ENCODE data around the gene TPRA1. TPM values are rescaled to one million over a fixed set of nuclear protein-coding genes. Genes with fewer than 3 reads are reported as not detected.
"Not testable (repeated sequence)": the region's sequence is repeated elsewhere in the genome, so short reads cannot be mapped to it uniquely, and the experiment has no call there.

The TPRA1 gene
- total and polyA plus RNA-seq, 12 donors = 13.5 to 65.6 (median 46.4) TPM

GRCh38 chr3:127532561-127533203 is 57.9 kb downstream of the TPRA1 start:
- no peaks in the 10 kb centered on the region for H3K36me3 ChIP-seq (replicated peaks in 1 of 2)
- H3K27me3 ChIP-seq = no peaks in the 10 kb centered on the region
- H3K27ac ChIP-seq = no peak overlapping the region
- H3K4me1 ChIP-seq (replicated peaks in 1 of 2) = no peaks in the 10 kb centered on the region
- 66 to 87% (median 81%) methylated on average over 4 to 7 of the region's 7 CpGs for WGBS, 4 donors
- H3K9me3 ChIP-seq (replicated peaks in 1 of 3) = no peaks in the 10 kb centered on the region
- no peak overlapping the region for H3K4me3 ChIP-seq
- DNase-seq = peak in 1 of 7 donors; percentile 38
- TF ChIP-seq POLR2A (IDR thresholded peaks at IDR 0.05) = no peak
- TF ChIP-seq, protein P1, sequence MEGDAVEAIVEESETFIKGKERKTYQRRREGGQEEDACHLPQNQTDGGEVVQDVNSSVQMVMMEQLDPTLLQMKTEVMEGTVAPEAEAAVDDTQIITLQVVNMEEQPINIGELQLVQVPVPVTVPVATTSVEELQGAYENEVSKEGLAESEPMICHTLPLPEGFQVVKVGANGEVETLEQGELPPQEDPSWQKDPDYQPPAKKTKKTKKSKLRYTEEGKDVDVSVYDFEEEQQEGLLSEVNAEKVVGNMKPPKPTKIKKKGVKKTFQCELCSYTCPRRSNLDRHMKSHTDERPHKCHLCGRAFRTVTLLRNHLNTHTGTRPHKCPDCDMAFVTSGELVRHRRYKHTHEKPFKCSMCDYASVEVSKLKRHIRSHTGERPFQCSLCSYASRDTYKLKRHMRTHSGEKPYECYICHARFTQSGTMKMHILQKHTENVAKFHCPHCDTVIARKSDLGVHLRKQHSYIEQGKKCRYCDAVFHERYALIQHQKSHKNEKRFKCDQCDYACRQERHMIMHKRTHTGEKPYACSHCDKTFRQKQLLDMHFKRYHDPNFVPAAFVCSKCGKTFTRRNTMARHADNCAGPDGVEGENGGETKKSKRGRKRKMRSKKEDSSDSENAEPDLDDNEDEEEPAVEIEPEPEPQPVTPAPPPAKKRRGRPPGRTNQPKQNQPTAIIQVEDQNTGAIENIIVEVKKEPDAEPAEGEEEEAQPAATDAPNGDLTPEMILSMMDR (IDR thresholded peaks at IDR 0.05) = no peak
- intact Hi-C loops (cut with DNase I) = no loop called here

- Histone ChIP-seq H3K4me3 (no peak overlapping the region), H3K36me3 (replicated peaks in 1 of 2) (no peaks in the 10 kb centered on the region), H3K4me1 (replicated peaks in 1 of 2) (no peaks in the 10 kb centered on the region), H3K27ac (no peak overlapping the region), H3K27me3 (no peaks in the 10 kb centered on the region), H3K9me3 (replicated peaks in 1 of 3) (no peaks in the 10 kb centered on the region)
- TF ChIP-seq POLR2A (IDR thresholded peaks at IDR 0.05) = no peak
- TF ChIP-seq, protein P1 (IDR thresholded peaks at IDR 0.05) = no peak
- 88 to 100% (median 95%) methylated on average over 1 to 2 of the region's 2 CpGs for WGBS, 4 donors
- no peak for DNase-seq
- intact Hi-C loops (cut with DNase I) = no loop called here
Measured at GRCh38 chr3:127531821-127532220, 58.7 kb downstream of the TPRA1 start.

DNA sequence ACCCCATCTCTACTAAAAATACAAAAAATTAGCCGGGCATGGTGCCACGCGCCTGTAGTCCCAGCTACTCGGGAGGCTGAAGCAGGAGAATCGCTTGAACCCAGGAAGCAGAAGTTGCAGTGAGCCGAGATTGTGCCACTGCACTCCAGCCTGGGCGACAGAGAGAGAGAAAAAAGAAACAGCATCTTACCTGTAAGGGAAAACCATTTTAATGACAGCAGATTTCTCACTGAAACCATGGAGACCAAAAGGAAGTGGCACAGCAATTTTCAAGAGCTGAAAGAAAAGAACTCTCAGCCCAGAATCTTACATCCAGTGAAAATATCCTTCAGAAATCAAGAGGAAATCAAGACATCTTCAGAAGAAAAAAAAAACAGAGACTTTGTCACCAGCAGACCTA is 59.7 kb downstream of the TPRA1 start:
- H3K36me3 ChIP-seq (replicated peaks in 1 of 2); DNase-seq; H3K27me3 ChIP-seq; H3K4me1 ChIP-seq (replicated peaks in 1 of 2); intact Hi-C loops (cut with DNase I); H3K27ac ChIP-seq; H3K9me3 ChIP-seq (replicated peaks in 1 of 3); H3K4me3 ChIP-seq: not testable (repeated sequence)
- 90 to 96% (median 91%) methylated on average over 7 of the region's 7 CpGs for WGBS, 4 donors

DNA sequence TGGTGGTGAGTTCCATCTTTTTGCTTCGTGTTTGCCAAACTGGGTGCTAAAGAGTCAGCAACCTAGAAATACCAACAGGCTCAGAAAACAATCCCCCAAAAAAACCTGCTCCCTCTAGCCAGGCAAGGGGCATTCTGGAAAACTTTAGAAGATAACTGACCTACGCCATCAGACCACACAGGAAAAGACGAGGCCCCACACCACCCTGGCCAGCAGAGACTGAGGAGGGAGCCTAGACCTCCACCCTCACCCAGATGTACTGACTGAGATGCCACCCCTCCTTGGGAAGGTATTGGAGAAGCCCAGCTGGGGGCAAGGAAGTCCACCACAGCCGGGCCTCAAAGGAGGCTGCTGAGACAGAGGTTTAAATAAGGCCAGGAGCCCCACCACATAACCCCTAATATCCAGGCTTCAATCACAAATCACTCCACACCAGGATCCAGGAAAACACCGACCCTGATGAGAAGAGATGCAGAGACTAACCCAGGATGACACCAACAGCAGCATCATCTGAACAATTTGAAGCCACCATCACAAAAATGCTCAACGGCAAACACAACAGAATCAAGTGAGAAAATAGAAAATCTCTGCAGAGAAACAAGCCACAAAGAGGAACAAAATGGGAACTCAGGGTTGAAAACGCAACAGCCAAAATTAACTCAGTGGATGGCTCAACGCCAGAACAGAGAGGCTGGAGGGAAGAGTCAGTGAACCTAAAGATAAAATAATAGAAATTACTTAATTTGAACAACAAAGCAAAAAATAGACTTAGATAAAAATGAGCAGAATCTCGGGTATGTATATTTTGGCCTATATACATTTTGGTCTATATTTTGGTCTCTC is 61.0 kb downstream of the TPRA1 start:
- WGBS, 4 donors = 75 to 80% (median 78%) methylated on average over 9 of the region's 9 CpGs
- intact Hi-C loops (cut with DNase I) = no loop called here
- no peak overlapping the region for H3K4me3 ChIP-seq

More for the DNA sequence above, 61.0 kb downstream of the TPRA1 start:
- no peak overlapping the region for H3K27ac ChIP-seq
- H3K4me1 ChIP-seq (replicated peaks in 1 of 2) = no peaks in the 10 kb centered on the region
- no peaks in the 10 kb centered on the region for H3K36me3 ChIP-seq (replicated peaks in 1 of 2)
- TF ChIP-seq POLR2A (IDR thresholded peaks at IDR 0.05) = no peak
- TF ChIP-seq, protein P1 (IDR thresholded peaks at IDR 0.05) = no peak
- no peaks in the 10 kb centered on the region for H3K27me3 ChIP-seq
- no peak for DNase-seq
- H3K9me3 ChIP-seq (replicated peaks in 1 of 3) = no peaks in the 10 kb centered on the region

Measured in adrenal gland (tissue), 12 donors.